HUDEP-2 (cell line): ENCODE data around the gene PYROXD2.
A peak's percentile ranks its signal among the peaks of the same experiment; 100 is the strongest.
"Not testable (repeated sequence)": the region's sequence is repeated elsewhere in the genome, so short reads cannot be mapped to it uniquely, and the experiment has no call there.

Experiments used
- DNase-seq, 76 experiments: peaks; one replicate each; lab custom pipeline; 2025; ENCODE audit not compliant: unreplicated experiment in 76 of 76; lab: John Stamatoyannopoulos, UW

Gene PYROXD2

GRCh38 chr10:98370831-98371820, 43.9 kb downstream of the PYROXD2 start:
- no peak for DNase-seq

- DNase-seq = no peak
Measured at GRCh38 chr10:98369801-98370200, 45.2 kb downstream of the PYROXD2 start.

GRCh38 chr10:98368644-98369043, 46.3 kb downstream of the PYROXD2 start:
- DNase-seq = no peak

GRCh38 chr10:98367604-98368451, 47.2 kb downstream of the PYROXD2 start:
- no peak for DNase-seq

GRCh38 chr10:98366062-98366530, 48.9 kb downstream of the PYROXD2 start:
- no peak for DNase-seq

GRCh38 chr10:98365406-98366061, 49.4 kb downstream of the PYROXD2 start:
- DNase-seq = no peak

GRCh38 chr10:98364432-98365102, 50.4 kb downstream of the PYROXD2 start:
- no peak for DNase-seq

- DNase-seq = no peak
Measured at GRCh38 chr10:98363220-98363619, 51.8 kb downstream of the PYROXD2 start.

GRCh38 chr10:98361131-98362025, 53.6 kb downstream of the PYROXD2 start:
- DNase-seq = peak in 58 of 76 experiments; percentile 2 to 87 (median 50)

GRCh38 chr10:98357194-98357822, 57.7 kb downstream of the PYROXD2 start:
- DNase-seq = no peak

GRCh38 chr10:98354491-98354890, 60.5 kb downstream of the PYROXD2 start:
- no peak for DNase-seq

GRCh38 chr10:98353170-98353569, 61.8 kb downstream of the PYROXD2 start:
- no peak for DNase-seq

- DNase-seq = no peak
Measured at GRCh38 chr10:98351831-98352402, 63.1 kb downstream of the PYROXD2 start.

- no peak for DNase-seq
Measured at GRCh38 chr10:98349508-98349922, 65.5 kb downstream of the PYROXD2 start.

GRCh38 chr10:98346847-98347246, 68.1 kb downstream of the PYROXD2 start:
- DNase-seq = no peak

- DNase-seq = no peak
Measured at GRCh38 chr10:98344589-98345038, 70.4 kb downstream of the PYROXD2 start.

GRCh38 chr10:98341701-98342100, 73.3 kb downstream of the PYROXD2 start:
- not testable (repeated sequence) for DNase-seq

- peak in 6 of 76 experiments; percentile 3 to 19 (median 10) for DNase-seq
Measured at GRCh38 chr10:98340940-98341310, 74.1 kb downstream of the PYROXD2 start.
